ENCODE measurements around the gene HIVEP1. TPM values are rescaled to one million over a fixed set of nuclear protein-coding genes. Genes with fewer than 3 reads are reported as not detected.

The HIVEP1 gene
- polyA plus RNA-seq, 1 of the 3 experiments (the other 2 are of a cell fraction), result 7.7 TPM

- TF ChIP-seq REST (IDR thresholded peaks at IDR 0.05; ENCODE audit: low read depth, low read length) (no peak), CHD2 (IDR thresholded peaks at IDR 0.05; ENCODE audit: low read length, partially characterized antibody) (no peak), EP300 (IDR thresholded peaks at IDR 0.05; ENCODE audit: borderline replicate concordance in 1 of 2, low read depth in 1 of 2, low read length in 1 of 2) (no peak), RXRA (IDR thresholded peaks at IDR 0.05; ENCODE audit: borderline replicate concordance, low read depth) (no peak), RCOR1 (IDR thresholded peaks at IDR 0.05; ENCODE audit: low read length) (no peak)
- TF ChIP-seq, protein P1, sequence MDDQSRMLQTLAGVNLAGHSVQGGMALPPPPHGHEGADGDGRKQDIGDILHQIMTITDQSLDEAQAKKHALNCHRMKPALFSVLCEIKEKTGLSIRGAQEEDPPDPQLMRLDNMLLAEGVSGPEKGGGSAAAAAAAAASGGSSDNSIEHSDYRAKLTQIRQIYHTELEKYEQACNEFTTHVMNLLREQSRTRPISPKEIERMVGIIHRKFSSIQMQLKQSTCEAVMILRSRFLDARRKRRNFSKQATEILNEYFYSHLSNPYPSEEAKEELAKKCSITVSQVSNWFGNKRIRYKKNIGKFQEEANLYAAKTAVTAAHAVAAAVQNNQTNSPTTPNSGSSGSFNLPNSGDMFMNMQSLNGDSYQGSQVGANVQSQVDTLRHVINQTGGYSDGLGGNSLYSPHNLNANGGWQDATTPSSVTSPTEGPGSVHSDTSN (IDR thresholded peaks at IDR 0.05), result no peak
Measured at GRCh38 chr6:12189150-12189549, 177.0 kb downstream of the HIVEP1 start (continued).

DNA sequence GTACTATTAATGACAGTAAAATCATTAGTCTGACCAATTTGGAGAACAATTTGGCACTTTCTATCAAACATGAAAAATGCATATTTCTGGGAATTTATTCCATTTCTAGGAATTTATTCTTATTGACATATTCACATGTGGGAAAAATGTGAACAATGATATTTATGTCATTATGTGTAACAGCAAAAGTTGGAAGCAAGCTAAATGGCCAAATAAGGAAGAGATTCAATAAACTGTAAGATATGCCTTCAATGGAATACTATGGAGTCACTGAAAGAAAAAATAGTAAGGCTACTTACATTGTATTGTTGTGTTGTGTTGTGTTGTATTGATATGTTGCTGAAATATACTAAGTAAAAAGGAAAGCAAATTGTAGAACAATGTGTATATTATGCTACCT is 177.5 kb downstream of the HIVEP1 start:
- H4K20me1 ChIP-seq (ENCODE audit: insufficient read depth), result no peaks in the 10 kb centered on the region
- no peak for DNase-seq
- H3K9ac ChIP-seq, result no peak overlapping the region
- no peaks in the 10 kb centered on the region for H3F3A ChIP-seq (replicated peaks; ENCODE audit: insufficient read depth)
- no peaks in the 10 kb centered on the region for H3K4me1 ChIP-seq (ENCODE audit: control insufficient read depth in 1 of 2, insufficient read depth in 2 of 2, low read depth in 1 of 2, low read length in 1 of 2)
- no peaks in the 10 kb centered on the region for H3K9me2 ChIP-seq
- TF ChIP-seq MEF2A (IDR thresholded peaks at IDR 0.05; ENCODE audit: borderline replicate concordance, low read depth) (no peak), MAX (IDR thresholded peaks at IDR 0.05; ENCODE audit: low read depth) (no peak), ELF1 (IDR thresholded peaks at IDR 0.05) (no peak), JUND (IDR thresholded peaks at IDR 0.05) (no peak), RAD21 (IDR thresholded peaks at IDR 0.05; ENCODE audit: low read length) (no peak), CHD2 (IDR thresholded peaks at IDR 0.05; ENCODE audit: low read length, partially characterized antibody) (no peak), NRF1 (IDR thresholded peaks at IDR 0.05; ENCODE audit: low read depth, low read length) (no peak), TAF1 (IDR thresholded peaks at IDR 0.05; ENCODE audit: borderline replicate concordance, low read depth, low read length) (no peak)
- no peak overlapping the region for H3K4me2 ChIP-seq
- no peaks in the 10 kb centered on the region for H3K79me2 ChIP-seq (ENCODE audit: insufficient read depth)
- ChIA-PET POLR2A (no interaction called here), CTCF (no interaction called here)
- no peaks in the 10 kb centered on the region for H3K27me3 ChIP-seq (ENCODE audit: insufficient read depth)
- no peak overlapping the region for H3K27ac ChIP-seq (ENCODE audit: low read depth in 2 of 2, low read length in 1 of 2)
- no peaks in the 10 kb centered on the region for H3K9me3 ChIP-seq
- H3K36me3 ChIP-seq (replicated peaks in 1 of 2; ENCODE audit: control insufficient read depth in 1 of 2, insufficient read depth in 2 of 2, low read length in 1 of 2), result no peaks in the 10 kb centered on the region
- no peak overlapping the region for H3K4me3 ChIP-seq (ENCODE audit: low read depth in 2 of 2, low read length in 1 of 2)
- no peak overlapping the region for H2AFZ ChIP-seq (ENCODE audit: low read depth)

All from SK-N-SH (cell line).